Keratinocyte (primary cell): ENCODE results near the gene ANAPC10. TPM values are rescaled to one million over a fixed set of nuclear protein-coding genes. Genes with fewer than 3 reads are reported as not detected.

ENCODE experiments used
- DNase-seq: peaks from one replicate; pipeline ENCODE4 v3.0.0-alpha.2; 2011; ENCODE audit warnings: low read depth, missing footprints, low spot score
- FAIRE-seq: peaks from 2 replicates; lab custom pipeline; 2011; peaks lifted over from hg19 to GRCh38; lab: Jason Lieb, UNC
- H2AFZ ChIP-seq: 2 replicates; pipeline ENCODE4 v1.6.0; 2012; ENCODE audit warnings: low read length, control low read depth, inconsistent platforms; ENCODE audit not compliant: control insufficient read depth
- H3K27ac ChIP-seq: 2 replicates; pipeline ENCODE4 v1.5.1; 2011; ENCODE audit warnings: low read length; ENCODE audit not compliant: control insufficient read depth, insufficient read depth
- H3K27me3 ChIP-seq: 3 replicates; pipeline ENCODE4 v1.6.0; 2011; ENCODE audit warnings: low read length; ENCODE audit not compliant: control insufficient read depth, insufficient read depth; ENCODE audit errors: extremely low read depth
- H3K36me3 ChIP-seq, 2 experiments: 2 replicates in 1 of 2; 3 replicates in 1 of 2; pipeline ENCODE4 v1.5.1; 2011; ENCODE audit warnings: low read length in 2 of 2, mild to moderate bottlenecking in 1 of 2; ENCODE audit not compliant: control insufficient read depth in 2 of 2, insufficient read depth in 2 of 2; ENCODE audit errors: extremely low read depth in 1 of 2
- H3K4me1 ChIP-seq: 3 replicates; pipeline ENCODE4 v1.5.1; 2011; ENCODE audit warnings: low read length; ENCODE audit not compliant: control insufficient read depth, insufficient read depth; ENCODE audit errors: extremely low read depth
- H3K4me2 ChIP-seq: 3 replicates; pipeline ENCODE4 v1.6.0; 2011; ENCODE audit warnings: low read depth, low read length; ENCODE audit not compliant: control insufficient read depth, insufficient read depth; ENCODE audit errors: extremely low read depth
- H3K4me3 ChIP-seq, 3 experiments: fragments of 200-600 bp in 1 of 3; sonication (generic) in 1 of 3; 2 replicates in 2 of 3; 3 replicates in 1 of 3; pipeline ENCODE4 v1.5.1; 2011 to 2016; ENCODE audit warnings: low read length in 3 of 3, mild to moderate bottlenecking in 3 of 3, control low read depth in 2 of 3, inconsistent platforms in 1 of 3, low read depth in 1 of 3, mixed read lengths in 1 of 3, mixed run types in 1 of 3, moderate library complexity in 1 of 3; ENCODE audit not compliant: control insufficient read depth in 2 of 3, insufficient read depth in 2 of 3; ENCODE audit errors: extremely low read depth in 1 of 3
- H3K79me2 ChIP-seq: 2 replicates; pipeline ENCODE4 v1.6.0; 2012; ENCODE audit warnings: low read length; ENCODE audit not compliant: control insufficient read depth, insufficient read depth
- H3K9ac ChIP-seq: 3 replicates; pipeline ENCODE4 v1.6.0; 2011; ENCODE audit warnings: low read length; ENCODE audit not compliant: control insufficient read depth, insufficient read depth; ENCODE audit errors: extremely low read depth
- H3K9me1 ChIP-seq: 3 replicates; pipeline ENCODE4 v1.6.0; 2011; ENCODE audit warnings: low read length; ENCODE audit not compliant: control insufficient read depth, insufficient read depth; ENCODE audit errors: extremely low read depth
- H3K9me3 ChIP-seq: 2 replicates; pipeline ENCODE4 v1.5.1; 2012; ENCODE audit warnings: low read depth, low read length; ENCODE audit not compliant: control insufficient read depth
- H4K20me1 ChIP-seq: 3 replicates; pipeline ENCODE4 v1.6.0; 2011; ENCODE audit warnings: low read length; ENCODE audit not compliant: control insufficient read depth, insufficient read depth; ENCODE audit errors: extremely low read depth
- EZH2 ChIP-seq: IDR thresholded peaks from one replicate; pipeline ENCODE4 v1.6.1; 2012; ENCODE audit warnings: inconsistent platforms, mild to moderate bottlenecking, low read length, moderate library complexity
- dilution Hi-C: fragments of 300-500 bp; cut with MboI; formaldehyde crosslinking; loops from one replicate; pipeline ENCODE4 v1.7.0; 2020; ENCODE audit warnings: low sequenced_read_pairs; ENCODE audit not compliant: extremely low pct_ligation_motif_present
- polyA plus RNA-seq, 5 experiments: library from polyadenylated mRNA; depleted of rRNA in 3 of 5; stranded (reverse) in 3 of 5; stranded (forward) in 1 of 5; unstranded in 1 of 5; fragments of >200 nt; gene quantifications; 1 replicate in 1 of 5; 2 replicates in 3 of 5; 3 replicates in 1 of 5; pipeline versions ENCODE4 v1.2.1 to v1.2.3, GENCODE V29; 2011 to 2012; ENCODE audit warnings: missing spikeins in 2 of 5, low read depth in 1 of 5, low replicate concordance in 1 of 5
- TF ChIP-seq, protein P1 (sequence below), 3 experiments: IDR thresholded peaks in 1 of 3; conservative IDR thresholded peaks in 1 of 3; optimal IDR thresholded peaks in 1 of 3; 2 replicates in 2 of 3; 3 replicates in 1 of 3; pipeline versions ENCODE3 to v1.5.1; 2011; ENCODE audit warnings: low read length in 3 of 3, mild to moderate bottlenecking in 3 of 3, moderate library complexity in 2 of 3, control low read depth in 1 of 3, inconsistent platforms in 1 of 3; ENCODE audit not compliant: insufficient read depth in 2 of 3; ENCODE audit errors: extremely low read depth in 1 of 3

Gene ANAPC10
- polyA plus RNA-seq, 1 donor (not counting 4 experiments of a cell fraction or from before 2014, with no cell fraction given) = 34.3 TPM

DNA sequence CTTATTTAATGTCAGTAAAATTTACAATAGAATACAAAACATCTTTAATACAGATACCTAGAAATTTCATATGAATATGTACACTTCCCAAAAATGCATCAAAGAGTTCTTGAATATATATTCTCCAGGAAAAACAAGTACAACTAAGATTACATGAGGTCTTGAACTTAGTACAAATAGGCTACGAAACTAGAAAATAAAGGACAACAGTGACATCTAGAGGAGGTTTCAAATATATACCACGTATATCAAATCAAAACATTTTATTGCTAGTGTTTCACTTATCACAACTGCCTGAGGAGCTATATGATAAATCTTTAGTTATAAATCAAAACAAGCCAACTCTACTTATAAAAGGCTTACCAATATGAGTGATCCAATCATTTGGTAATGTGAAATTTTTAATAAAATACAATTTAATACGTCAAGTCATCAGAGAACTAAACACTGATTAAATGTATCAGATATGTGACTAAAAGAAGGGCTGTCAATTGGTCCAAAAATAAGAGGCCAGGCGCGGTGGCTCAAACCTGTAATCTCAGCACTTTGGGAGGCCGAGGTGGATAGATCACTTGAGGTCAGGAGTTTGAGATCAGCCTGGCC lies 36.6 kb downstream of the ANAPC10 start:
- Histone ChIP-seq H3K4me1 (no peaks in the 10 kb centered on the region), H2AFZ (no peak overlapping the region), H3K4me2 (no peak overlapping the region), H3K9ac (no peak overlapping the region), H3K36me3 (no peaks in the 10 kb centered on the region), H3K79me2 (no peaks in the 10 kb centered on the region), H4K20me1 (no peaks in the 10 kb centered on the region), H3K27me3 (no peaks in the 10 kb centered on the region), H3K4me3 (no peak overlapping the region), H3K9me3 (no peaks in the 10 kb centered on the region), H3K27ac (no peak overlapping the region), H3K9me1 (no peaks in the 10 kb centered on the region)
- TF ChIP-seq, protein P1, sequence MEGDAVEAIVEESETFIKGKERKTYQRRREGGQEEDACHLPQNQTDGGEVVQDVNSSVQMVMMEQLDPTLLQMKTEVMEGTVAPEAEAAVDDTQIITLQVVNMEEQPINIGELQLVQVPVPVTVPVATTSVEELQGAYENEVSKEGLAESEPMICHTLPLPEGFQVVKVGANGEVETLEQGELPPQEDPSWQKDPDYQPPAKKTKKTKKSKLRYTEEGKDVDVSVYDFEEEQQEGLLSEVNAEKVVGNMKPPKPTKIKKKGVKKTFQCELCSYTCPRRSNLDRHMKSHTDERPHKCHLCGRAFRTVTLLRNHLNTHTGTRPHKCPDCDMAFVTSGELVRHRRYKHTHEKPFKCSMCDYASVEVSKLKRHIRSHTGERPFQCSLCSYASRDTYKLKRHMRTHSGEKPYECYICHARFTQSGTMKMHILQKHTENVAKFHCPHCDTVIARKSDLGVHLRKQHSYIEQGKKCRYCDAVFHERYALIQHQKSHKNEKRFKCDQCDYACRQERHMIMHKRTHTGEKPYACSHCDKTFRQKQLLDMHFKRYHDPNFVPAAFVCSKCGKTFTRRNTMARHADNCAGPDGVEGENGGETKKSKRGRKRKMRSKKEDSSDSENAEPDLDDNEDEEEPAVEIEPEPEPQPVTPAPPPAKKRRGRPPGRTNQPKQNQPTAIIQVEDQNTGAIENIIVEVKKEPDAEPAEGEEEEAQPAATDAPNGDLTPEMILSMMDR (optimal IDR thresholded peaks at IDR 0.05 in 1 of 3, IDR thresholded peaks at IDR 0.05 in 1 of 3, conservative IDR thresholded peaks at IDR 0.05 in 1 of 3; ENCODE audit: extremely low read depth in 1 of 3, insufficient read depth in 2 of 3, low read length in 3 of 3) = no peak
- no peak for TF ChIP-seq EZH2
- no peak for DNase-seq
- no peak for FAIRE-seq
- dilution Hi-C loops = no loop called here

DNA sequence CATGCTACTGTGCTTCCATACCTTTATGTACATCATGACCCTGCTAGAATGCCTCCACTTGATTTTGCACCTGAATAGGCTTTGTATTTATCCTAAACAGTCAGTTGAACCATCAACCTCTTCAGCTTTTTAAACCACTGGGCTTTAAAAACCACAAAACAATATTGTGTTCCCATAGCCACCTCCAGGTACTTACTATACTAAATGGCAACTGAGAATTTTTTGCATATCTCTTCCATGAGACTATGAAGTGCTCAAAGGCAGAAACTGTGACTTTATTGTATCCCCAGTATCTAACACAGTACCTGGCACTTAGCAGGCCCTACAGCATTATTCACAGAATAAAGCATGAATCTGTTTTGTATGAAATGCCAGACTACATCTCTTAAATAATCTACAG lies 39.7 kb downstream of the ANAPC10 start:
- Histone ChIP-seq H3K79me2 (no peaks in the 10 kb centered on the region), H3K9me1 (no peaks in the 10 kb centered on the region), H3K36me3 (no peaks in the 10 kb centered on the region), H3K9me3 (no peaks in the 10 kb centered on the region), H2AFZ (no peak overlapping the region), H3K4me1 (no peaks in the 10 kb centered on the region), H3K4me2 (no peak overlapping the region), H3K4me3 (no peak overlapping the region), H3K27me3 (no peaks in the 10 kb centered on the region), H3K9ac (no peak overlapping the region), H3K27ac (no peak overlapping the region), H4K20me1 (no peaks in the 10 kb centered on the region)
- DNase-seq = no peak
- no peak for FAIRE-seq
- dilution Hi-C loops = no loop called here
- no peak for TF ChIP-seq EZH2
- TF ChIP-seq, protein P1 (optimal IDR thresholded peaks at IDR 0.05 in 1 of 3, IDR thresholded peaks at IDR 0.05 in 1 of 3, conservative IDR thresholded peaks at IDR 0.05 in 1 of 3; ENCODE audit: extremely low read depth in 1 of 3, insufficient read depth in 2 of 3, low read length in 3 of 3) = no peak
